GM10847 (cell line): ENCODE measurements around the gene CD180.

Experiments
- POLR2A ChIP-seq: IDR thresholded peaks from 2 replicates; pipeline ENCODE4 v1.6.1; 2011; ENCODE audit not compliant: insufficient read length; ENCODE audit errors: extremely low read depth

Gene CD180

DNA sequence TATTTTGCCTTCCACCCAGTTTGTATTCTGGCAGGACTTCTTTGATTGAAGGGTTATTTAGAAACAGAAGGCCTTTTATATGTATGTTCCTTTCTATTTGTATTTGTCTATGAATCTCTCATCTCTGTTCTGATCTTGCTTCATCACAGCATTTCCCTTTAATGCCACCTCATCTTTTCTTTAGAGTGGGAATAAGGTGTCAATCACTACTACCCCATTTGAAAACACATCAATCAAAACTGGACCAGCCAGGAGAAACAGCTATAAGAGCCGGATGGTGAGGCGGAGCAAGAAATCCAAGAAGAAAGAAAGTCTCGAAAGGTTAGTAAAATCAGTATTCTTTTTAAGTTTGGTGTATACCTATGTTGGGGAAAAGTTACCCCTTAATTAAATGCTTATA, 36.3 kb downstream of the CD180 start:
- TF ChIP-seq POLR2A, result no peak

DNA sequence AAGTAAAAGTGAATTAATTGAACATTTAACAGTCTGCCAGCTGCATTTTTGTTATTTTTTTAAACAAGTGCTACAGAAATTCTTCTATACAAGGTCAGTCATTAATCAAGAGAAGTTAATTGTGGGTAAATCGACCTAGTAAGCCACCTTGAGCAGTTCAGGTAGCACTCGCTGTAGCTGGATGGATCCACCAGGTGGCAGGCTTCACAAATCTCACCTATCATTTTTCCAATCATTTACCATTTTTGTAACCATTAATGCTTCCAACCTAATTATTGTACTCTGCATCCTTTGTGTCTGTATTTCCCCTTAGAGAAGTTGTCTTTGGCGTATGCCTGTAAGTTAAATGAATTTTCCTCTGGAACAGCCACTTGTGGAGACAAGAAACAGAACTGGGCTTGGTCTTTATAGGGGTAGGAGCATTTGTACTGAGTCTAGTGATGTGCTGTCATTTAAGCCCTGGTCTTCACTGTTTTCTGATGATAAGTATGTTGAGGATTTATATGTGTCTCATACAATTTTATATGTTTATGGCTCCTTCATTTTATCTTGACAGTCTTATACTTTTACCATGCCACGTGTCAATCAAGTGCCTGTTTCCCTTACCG, 39.5 kb downstream of the CD180 start:
- no peak for TF ChIP-seq POLR2A

DNA sequence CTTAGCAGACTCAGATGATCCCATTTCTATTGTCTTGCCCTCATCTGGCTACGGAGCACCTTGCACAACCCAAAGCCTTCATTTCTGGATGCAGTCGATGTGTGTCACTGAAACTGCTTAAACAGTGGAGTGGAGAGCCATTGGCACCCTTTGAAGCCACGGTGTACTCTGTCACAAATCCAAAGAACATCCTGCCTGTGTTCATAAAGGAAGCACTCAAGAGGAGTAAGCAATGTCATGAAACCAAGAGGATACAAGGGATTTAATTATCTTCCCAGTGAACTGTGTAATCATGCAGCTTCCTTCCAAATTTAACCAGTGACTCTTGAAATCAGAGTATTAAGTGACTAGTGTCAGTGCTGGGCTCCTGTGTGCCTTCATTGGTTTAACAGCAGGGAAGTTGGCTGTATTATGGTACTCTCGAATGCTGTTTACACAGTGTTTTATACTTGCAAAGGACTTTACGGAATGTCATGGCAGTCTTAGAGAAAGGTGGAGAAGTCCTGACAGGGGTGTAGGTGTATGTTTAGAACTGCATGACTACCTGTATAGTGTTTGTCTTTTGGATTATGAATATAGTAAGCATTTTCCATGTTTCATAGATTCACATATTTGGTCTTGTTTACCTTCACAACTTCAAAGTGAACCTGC, 41.9 kb downstream of the CD180 start:
- TF ChIP-seq POLR2A, result no peak

DNA sequence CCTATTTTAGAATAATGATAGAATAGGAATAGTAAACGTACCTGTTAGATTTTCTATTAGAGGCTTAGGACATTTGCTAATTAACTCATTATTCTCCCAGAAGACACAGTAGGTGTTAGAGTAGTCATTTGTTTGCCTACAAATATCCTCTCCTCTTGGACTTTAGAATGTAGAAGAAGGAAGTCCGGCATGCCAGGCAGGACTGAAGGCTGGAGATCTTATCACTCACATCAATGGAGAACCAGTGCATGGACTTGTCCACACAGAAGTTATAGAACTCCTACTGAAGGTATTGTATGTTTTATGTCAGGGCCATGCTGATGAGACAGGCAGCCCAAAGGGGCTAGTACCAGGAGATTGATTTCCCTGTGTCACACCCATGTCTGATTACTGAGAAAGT, 43.3 kb downstream of the CD180 start:
- TF ChIP-seq POLR2A, result no peak

DNA sequence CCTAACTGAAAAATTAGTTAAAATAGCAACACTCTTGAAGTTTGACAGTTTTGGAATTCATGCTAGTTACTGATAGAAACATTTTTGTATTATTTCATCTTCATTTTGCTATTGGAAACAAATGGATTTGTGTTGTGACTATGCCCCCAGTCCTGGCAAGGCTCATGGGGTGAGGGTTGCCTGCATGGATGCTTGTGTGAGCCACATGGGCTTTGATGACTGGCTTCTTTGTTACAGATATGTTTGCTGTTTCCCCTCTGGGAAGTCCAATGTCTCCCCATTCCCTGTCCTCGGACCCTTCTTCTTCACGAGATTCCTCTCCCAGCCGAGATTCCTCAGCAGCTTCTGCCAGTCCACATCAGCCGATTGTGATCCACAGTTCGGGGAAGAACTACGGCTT, 44.2 kb downstream of the CD180 start:
- no peak for TF ChIP-seq POLR2A

DNA sequence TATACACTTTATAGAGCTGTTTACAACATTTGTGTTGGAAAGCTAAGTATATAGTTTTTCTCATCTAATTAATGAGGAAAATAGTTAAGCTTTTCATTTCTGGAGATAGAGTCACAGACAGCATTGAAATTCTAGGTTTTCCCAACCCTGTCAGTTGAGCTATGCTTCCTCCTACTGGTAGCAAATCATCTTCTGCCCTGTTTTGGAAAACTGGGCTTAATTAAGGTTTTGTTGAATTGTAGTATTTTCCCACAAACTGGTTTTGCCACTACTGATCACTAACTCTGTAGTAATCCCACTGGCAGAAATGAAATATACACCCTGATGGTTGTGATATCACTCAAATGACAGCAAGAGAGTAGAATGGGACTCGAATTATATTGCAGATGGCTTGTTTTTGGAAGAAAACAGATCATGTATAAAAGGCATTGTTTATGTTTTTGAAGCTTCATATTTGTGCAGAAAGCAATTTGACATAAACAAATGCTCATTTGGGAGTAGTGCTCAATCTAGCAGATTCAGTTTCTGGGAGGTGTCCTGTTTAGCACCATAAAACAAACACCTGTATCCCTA, 46.6 kb downstream of the CD180 start:
- no peak for TF ChIP-seq POLR2A

DNA sequence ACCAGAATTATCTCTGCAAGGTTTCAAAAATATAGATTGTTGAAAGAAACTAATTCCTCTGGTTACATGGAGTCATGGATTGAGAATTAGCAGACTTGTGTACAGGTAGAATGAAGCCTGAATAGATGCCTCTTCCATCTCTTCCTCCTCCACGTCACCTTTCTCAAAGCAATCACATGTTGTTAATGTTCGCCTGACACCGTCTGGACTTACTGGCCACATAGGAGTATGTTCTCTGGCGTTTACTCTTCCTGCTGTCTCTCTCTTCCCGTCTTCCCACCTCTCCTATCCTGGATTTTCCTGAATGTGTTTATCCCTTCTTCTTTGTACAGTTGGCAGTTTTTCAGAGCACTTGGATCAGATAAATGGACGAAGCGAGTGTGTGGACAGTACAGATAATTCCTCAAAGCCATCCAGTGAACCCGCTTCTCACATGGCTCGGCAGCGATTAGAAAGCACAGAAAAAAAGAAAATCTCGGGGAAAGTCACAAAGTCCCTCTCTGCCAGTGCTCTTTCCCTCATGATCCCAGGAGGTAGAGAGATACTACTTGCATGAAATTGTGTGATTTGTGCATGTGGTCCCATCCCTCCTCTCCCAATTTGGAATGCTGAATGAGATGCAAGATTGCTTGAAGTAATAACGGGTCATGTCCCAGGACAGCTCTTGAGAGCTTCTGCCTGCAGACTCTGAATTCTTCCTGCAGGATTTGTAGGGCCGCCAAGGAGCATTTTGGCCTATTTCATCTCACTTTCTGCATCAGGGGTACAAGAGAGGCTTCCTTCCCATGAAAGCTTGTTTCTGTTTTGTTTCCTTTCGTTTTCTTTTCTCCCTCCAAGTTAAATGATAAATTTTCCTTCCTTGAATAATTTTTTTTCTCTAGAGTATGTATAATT, 47.3 kb downstream of the CD180 start:
- no peak for TF ChIP-seq POLR2A

DNA sequence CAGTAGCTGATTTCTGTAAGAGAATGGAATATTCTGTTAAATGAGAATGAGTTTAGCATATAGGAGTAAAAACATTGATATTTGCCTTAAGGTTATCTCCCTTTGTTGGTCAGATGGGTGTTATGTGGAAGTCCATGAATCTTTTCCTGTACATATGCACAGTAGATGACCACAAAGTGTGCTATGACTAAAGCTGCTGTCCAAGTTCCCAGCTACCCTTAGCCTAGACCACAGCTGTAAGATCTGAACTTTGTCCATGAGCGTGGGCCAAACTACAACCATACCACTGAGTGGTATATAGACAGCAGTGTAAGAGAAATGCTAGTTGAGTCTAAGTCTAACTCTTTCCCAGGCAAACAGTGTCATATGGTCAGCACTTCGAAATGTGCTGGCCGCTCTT, 48.8 kb downstream of the CD180 start:
- TF ChIP-seq POLR2A, result no peak

DNA sequence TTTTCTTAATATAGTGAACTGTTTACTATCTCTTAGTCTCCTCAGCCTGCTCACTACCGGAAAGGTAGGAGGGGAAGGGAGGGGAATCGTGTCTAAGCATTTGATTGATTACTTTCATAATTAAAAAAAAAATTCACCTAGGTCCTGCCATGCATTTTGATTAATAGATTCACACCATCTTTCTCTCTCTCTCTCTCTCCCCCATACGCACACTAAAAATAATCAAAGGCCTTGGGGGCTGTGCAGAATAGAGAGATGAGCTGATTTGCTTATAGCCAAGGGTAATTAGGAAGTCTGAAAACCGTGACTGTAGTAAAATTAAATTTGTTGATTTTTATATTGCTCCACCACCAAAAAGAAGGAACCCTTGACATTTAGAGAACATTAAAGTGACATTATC, 49.6 kb downstream of the CD180 start:
- no peak for TF ChIP-seq POLR2A

DNA sequence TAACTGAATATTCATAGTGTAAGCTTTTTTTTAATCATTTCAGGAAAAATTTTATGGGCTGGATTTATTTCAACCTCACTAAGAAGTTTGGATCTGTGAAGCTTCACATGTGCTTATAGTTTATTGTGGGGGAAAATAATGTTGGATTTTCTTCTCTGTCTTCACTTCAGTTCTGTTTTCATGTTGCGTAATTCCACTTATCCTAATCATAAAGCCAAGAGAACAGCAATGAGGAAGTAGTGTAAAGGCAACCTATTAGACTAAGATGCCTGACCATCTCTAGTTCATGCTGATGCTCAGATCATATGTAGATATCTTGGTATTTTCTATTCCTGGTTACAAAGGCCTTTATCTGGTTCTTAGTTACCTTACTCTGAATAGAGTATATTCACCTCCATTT, 50.0 kb downstream of the CD180 start:
- no peak for TF ChIP-seq POLR2A

DNA sequence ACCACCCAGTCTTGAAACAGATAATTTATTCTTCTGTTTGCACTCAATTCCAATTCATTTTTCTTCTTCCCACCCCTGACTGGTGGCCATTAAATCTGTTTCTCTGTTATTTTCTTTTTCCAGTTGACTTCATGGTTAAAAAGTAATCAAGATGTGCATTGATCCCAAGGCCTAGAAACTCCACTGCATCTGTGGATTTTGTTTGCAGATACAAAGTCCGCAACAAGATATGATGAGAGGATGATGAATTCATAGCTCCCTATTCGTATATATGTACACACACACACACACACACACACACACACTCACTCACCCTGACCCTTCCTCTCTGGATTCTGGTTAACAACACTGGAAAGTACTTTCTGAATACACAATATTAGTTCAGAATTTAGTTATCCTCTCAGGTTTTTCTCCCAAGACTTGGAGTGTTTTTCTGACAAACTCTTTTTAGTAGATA, 52.4 kb downstream of the CD180 start:
- no peak for TF ChIP-seq POLR2A

DNA sequence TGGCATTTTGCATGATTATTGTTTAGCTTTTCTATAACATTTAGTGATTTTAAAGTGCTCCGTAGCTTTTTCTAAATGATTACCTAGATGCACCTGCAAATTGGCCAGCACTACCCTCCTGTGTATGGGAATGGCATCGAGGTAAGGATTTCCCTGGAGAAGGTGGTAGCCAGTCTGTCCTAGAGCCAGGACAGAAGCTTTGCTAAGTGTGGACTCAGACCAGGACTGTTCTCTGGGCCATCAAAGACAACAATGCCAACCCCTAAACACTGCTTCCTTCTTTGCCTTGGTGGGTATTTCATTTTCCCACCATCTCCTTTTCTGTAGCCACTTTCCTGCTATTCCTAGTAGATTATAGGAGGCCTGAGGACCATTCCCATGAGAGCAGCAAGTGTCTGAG, 53.0 kb downstream of the CD180 start:
- TF ChIP-seq POLR2A, result no peak

DNA sequence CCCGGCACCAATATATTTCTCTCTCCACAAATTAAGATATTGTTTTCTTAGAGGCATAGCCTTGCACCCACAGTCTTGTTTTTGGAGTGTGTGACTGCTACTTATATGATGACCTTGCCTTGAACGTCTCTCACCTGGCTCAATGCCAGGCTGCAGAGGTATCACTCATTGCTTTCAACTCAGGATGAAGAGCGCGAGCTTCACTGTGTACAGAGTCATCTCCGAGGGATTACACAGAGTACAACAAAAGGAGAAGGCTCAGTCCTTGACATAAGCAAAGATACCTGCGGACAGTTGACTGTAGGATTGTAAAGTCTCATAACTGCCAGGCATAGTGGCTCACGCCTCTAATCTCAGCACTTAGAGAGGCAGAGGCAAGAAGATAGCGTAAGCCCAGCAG, 53.8 kb downstream of the CD180 start:
- no peak for TF ChIP-seq POLR2A

DNA sequence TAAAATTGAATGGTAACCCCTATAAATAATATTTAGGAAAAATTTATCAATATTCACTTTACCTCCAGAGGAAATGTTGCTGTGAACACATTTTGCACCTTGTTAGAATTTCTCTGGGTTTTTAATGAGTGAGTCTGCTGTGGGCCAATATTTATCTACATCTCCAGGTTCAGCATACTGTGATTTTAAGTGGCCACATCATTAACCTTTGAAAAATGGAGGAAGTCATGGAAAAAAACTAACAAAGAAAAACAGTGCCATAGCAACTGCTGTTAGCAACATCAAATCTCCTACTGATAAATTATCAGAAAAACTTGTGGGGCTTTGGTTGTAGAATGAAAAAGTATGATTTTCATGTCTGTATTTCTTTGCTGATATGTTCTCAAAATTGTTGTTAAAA, 55.0 kb downstream of the CD180 start:
- TF ChIP-seq POLR2A, result no peak

DNA sequence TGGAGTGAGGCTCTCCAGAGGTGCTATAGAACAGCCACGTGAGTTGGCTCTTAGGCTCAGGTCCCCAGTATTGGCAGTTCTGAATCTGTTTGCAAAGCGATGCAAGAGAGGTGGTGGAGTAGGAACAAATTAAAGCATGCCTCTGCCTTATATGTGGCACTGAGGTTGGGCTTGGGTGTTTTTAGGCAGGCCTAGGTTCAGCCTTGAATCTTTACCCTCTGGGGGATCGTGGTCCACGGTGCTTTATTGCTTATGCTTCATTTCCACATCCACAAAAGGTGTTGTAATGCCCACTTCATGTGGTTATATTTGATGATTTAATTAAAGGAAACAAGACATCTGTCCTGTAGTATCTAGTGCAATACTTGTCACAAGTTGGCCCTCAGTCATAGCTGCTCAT, 56.2 kb downstream of the CD180 start:
- no peak for TF ChIP-seq POLR2A

DNA sequence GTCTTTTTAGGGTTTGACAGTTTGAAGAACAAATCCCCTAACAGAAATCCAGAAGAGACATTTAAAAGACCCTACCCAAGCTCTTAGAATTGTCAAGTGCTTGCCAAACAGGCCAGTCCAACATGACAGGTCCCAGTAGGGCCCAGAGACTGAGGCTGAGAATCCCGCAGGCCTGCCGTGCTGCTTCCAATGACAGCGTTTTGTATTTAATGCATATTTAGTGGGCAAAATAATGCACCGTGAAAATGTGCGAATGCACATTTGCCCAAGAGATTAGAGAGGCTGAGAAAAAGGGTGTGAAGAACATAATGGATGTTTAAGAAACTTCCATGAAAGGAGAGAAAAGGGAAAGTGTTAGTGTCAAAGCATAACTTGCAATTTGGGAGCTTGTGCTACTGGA, 57.6 kb downstream of the CD180 start:
- TF ChIP-seq POLR2A, result no peak
